Measurements from ENCODE around the gene ANKRD6. TPM values are rescaled to one million over a fixed set of nuclear protein-coding genes. Genes with fewer than 3 reads are reported as not detected.

ANKRD6 gene
- polyA plus RNA-seq, 1 experiment: 1.1 TPM

DNA sequence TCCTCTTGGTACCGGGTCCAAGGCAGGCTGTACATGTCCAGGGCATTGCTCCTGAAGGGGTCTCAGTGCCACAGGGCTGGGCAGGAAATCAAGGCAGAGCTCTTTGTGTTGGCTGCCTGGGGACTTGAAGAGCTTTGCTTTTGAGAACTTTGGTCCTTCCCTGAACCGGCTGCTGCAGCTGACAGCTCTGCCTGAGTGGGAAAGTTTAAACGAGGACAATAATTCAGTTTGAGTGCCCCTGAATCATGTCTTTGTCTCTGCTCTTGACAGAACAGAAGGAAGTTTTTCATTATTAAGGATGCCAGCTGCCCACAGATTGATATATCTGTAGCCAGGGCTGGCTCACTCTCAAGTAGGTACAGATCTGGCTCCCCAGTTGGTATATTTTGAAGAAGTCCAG, 56.1 kb downstream of the ANKRD6 start:
- DNase-seq (ENCODE audit: low read depth): no peak
- POLR2A ChIA-PET: no interaction called here
- Histone ChIP-seq H3K4me3 (ENCODE audit: low read depth, low read length) (no peak overlapping the region), H3K36me3 (ENCODE audit: control insufficient read depth, insufficient read depth, low read length) (no peaks in the 10 kb centered on the region), H3K27me3 (ENCODE audit: control insufficient read depth, insufficient read depth, low read length) (no peaks in the 10 kb centered on the region)
- CTCF ChIA-PET: no interaction called here
- TF ChIP-seq, protein P1, sequence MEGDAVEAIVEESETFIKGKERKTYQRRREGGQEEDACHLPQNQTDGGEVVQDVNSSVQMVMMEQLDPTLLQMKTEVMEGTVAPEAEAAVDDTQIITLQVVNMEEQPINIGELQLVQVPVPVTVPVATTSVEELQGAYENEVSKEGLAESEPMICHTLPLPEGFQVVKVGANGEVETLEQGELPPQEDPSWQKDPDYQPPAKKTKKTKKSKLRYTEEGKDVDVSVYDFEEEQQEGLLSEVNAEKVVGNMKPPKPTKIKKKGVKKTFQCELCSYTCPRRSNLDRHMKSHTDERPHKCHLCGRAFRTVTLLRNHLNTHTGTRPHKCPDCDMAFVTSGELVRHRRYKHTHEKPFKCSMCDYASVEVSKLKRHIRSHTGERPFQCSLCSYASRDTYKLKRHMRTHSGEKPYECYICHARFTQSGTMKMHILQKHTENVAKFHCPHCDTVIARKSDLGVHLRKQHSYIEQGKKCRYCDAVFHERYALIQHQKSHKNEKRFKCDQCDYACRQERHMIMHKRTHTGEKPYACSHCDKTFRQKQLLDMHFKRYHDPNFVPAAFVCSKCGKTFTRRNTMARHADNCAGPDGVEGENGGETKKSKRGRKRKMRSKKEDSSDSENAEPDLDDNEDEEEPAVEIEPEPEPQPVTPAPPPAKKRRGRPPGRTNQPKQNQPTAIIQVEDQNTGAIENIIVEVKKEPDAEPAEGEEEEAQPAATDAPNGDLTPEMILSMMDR (IDR thresholded peaks at IDR 0.05; ENCODE audit: insufficient read depth, low read depth, low read length): no peak

- Histone ChIP-seq H3K27me3 (ENCODE audit: control insufficient read depth, insufficient read depth, low read length) (no peaks in the 10 kb centered on the region), H3K36me3 (ENCODE audit: control insufficient read depth, insufficient read depth, low read length) (no peaks in the 10 kb centered on the region), H3K4me3 (ENCODE audit: low read depth, low read length) (no peak overlapping the region)
- POLR2A ChIA-PET: no interaction called here
- TF ChIP-seq, protein P1 (IDR thresholded peaks at IDR 0.05; ENCODE audit: insufficient read depth, low read depth, low read length): no peak
- DNase-seq (ENCODE audit: low read depth): no peak
- CTCF ChIA-PET: no interaction called here
These were observed 59.2 kb downstream of the ANKRD6 start for GRCh38 chr6:89492025-89492640.

DNA sequence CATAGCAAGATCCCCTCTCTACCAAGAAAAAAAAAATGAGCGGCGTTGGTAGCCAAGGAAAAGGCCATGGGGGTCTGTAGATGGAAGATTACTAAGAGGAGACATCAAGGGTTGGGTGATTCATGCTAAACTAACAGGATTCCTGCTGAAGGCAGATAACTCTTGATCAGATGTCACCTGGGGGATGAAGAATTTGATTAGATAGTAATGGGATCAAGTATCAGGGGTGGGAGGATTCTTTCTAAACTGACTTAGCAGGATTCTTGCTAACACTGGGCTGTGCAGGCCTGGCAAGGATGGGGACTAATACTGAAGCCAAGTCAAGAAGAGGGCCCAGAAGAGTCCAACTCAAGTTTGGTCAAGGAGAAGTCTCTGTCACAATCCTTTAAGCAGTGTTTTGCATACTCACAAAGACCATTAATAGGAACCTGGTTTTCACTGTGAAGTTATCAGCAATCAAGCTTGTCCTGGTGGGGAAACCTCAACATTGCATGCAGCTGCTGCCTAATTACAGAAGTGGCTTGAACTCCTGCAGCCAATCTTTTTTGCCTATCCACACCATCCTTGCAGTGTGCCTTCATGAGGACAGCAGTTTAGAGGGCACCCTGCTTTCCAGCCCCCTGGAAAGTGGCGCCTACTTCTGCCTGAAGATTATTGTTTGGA, 61.3 kb downstream of the ANKRD6 start:
- Histone ChIP-seq H3K4me3 (ENCODE audit: low read depth, low read length) (no peak overlapping the region), H3K27me3 (ENCODE audit: control insufficient read depth, insufficient read depth, low read length) (no peaks in the 10 kb centered on the region), H3K36me3 (ENCODE audit: control insufficient read depth, insufficient read depth, low read length) (no peaks in the 10 kb centered on the region)
- ChIA-PET POLR2A (no interaction called here), CTCF (no interaction called here)
- DNase-seq (ENCODE audit: low read depth): no peak
- TF ChIP-seq, protein P1 (IDR thresholded peaks at IDR 0.05; ENCODE audit: insufficient read depth, low read depth, low read length): no peak

DNA sequence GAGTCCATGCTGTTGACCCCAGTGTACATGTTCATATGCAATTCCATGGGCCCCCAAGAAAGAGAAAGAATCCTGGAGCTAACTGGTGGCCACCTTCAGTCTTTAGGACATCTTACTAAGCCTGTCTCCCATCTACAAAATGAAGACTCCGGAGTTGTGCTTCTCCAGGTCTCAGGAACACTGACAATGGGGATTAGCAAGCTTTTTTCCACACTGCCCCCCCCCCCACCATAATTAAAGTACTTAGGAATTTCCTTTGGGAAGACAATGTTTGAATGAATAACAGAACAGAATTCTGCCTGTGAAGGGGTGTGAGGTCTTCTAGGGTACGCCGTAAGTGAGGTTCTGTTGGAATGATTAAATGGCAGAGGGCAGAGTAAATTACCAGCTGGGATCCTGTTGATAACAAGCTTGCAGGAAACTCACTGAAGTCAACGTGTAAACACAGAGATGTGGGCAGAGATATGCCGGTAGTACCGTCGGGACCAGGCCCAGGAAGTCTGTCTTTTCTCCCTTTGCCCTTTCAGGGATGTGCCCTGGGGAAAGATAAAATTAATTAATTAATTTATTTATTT, 63.1 kb downstream of the ANKRD6 start:
- Histone ChIP-seq H3K36me3 (ENCODE audit: control insufficient read depth, insufficient read depth, low read length) (no peaks in the 10 kb centered on the region), H3K27me3 (ENCODE audit: control insufficient read depth, insufficient read depth, low read length) (no peaks in the 10 kb centered on the region), H3K4me3 (ENCODE audit: low read depth, low read length) (no peak overlapping the region)
- ChIA-PET POLR2A (no interaction called here), CTCF (interaction anchor here (1.1 kb wide), 1 partner anchor 8 kb away, joined by 3 read pairs; no protein-coding TSS in a partner anchor)
- TF ChIP-seq, protein P1 (IDR thresholded peaks at IDR 0.05; ENCODE audit: insufficient read depth, low read depth, low read length): no peak
- DNase-seq (ENCODE audit: low read depth): no peak

DNA sequence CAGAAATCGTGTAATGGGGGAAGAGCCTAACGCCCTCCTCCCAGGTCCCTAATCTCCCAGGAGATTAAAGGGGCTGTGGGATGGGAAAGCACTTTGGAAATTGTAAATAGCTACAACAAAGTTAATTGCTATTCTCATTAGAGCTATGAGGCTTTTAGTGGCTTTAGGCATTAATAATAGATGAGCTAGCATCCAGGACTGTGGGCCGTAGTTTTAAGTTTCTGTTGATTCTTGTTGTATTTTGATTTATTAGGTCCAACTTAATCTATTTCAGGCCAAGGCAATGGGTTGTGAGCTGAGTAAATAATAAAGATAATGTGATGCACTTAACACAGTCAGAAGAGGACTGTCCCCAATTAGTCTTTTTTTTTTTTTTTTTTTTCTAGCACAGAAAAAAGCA, 67.7 kb downstream of the ANKRD6 start:
- H3K36me3 ChIP-seq (ENCODE audit: control insufficient read depth, insufficient read depth, low read length): no peaks in the 10 kb centered on the region
- ChIA-PET POLR2A (no interaction called here), CTCF (interaction anchor here (0.5 to 1.1 kb wide), 2 partner anchors 22 to 26 kb away, joined by 3 to 4 read pairs; no protein-coding TSS in a partner anchor)
- H3K27me3 ChIP-seq (ENCODE audit: control insufficient read depth, insufficient read depth, low read length): no peaks in the 10 kb centered on the region
- no peak overlapping the region for H3K4me3 ChIP-seq (ENCODE audit: low read depth, low read length)
- DNase-seq (ENCODE audit: low read depth): no peak
- TF ChIP-seq, protein P1 (IDR thresholded peaks at IDR 0.05; ENCODE audit: insufficient read depth, low read depth, low read length): no peak

Measured in BJ (cell line).